ENCODE data around the gene PGK2.

The PGK2 gene

GRCh38 chr6:49790341-49790740, 3.3 kb upstream of the PGK2 start:
- Histone ChIP-seq H3K4me3 (ENCODE audit: extremely low read depth, insufficient read depth, low read length, poor library complexity, severe bottlenecking) (no peak overlapping the region), H3K36me3 (ENCODE audit: control insufficient read depth, insufficient read depth, low read length) (no peaks in the 10 kb centered on the region), H3K4me1 (ENCODE audit: control insufficient read depth, insufficient read depth, low read length, poor library complexity, severe bottlenecking) (no peaks in the 10 kb centered on the region), H3K27ac (ENCODE audit: low read depth, low read length, severe bottlenecking) (no peak overlapping the region), H3K9me3 (ENCODE audit: control insufficient read depth, low read length) (no peaks in the 10 kb centered on the region)
- 83 to 87% methylated on average over 1 to 2 of the region's 2 CpGs for WGBS, 2 experiments (ENCODE audit: insufficient coverage in 2 of 2)

GRCh38 chr6:49784272-49784671, 2.8 kb downstream of the PGK2 start:
- no peak overlapping the region for H3K27ac ChIP-seq (ENCODE audit: low read depth, low read length, severe bottlenecking)
- H3K4me1 ChIP-seq (ENCODE audit: control insufficient read depth, insufficient read depth, low read length, poor library complexity, severe bottlenecking) = no peaks in the 10 kb centered on the region
- H3K36me3 ChIP-seq (ENCODE audit: control insufficient read depth, insufficient read depth, low read length) = no peaks in the 10 kb centered on the region
- no peaks in the 10 kb centered on the region for H3K9me3 ChIP-seq (ENCODE audit: control insufficient read depth, low read length)
- H3K4me3 ChIP-seq (ENCODE audit: extremely low read depth, insufficient read depth, low read length, poor library complexity, severe bottlenecking) = no peak overlapping the region

- 83 to 100% methylated on average over 1 to 3 of the region's 7 CpGs for WGBS, 2 experiments (ENCODE audit: insufficient coverage in 2 of 2)
- no peak overlapping the region for H3K27ac ChIP-seq (ENCODE audit: low read depth, low read length, severe bottlenecking)
- no peak overlapping the region for H3K4me3 ChIP-seq (ENCODE audit: extremely low read depth, insufficient read depth, low read length, poor library complexity, severe bottlenecking)
- H3K4me1 ChIP-seq (ENCODE audit: control insufficient read depth, insufficient read depth, low read length, poor library complexity, severe bottlenecking) = no peaks in the 10 kb centered on the region
- H3K9me3 ChIP-seq (ENCODE audit: control insufficient read depth, low read length) = no peaks in the 10 kb centered on the region
- H3K36me3 ChIP-seq (ENCODE audit: control insufficient read depth, insufficient read depth, low read length) = no peaks in the 10 kb centered on the region
Observed at GRCh38 chr6:49782725-49783124, 4.4 kb downstream of the PGK2 start.

DNA sequence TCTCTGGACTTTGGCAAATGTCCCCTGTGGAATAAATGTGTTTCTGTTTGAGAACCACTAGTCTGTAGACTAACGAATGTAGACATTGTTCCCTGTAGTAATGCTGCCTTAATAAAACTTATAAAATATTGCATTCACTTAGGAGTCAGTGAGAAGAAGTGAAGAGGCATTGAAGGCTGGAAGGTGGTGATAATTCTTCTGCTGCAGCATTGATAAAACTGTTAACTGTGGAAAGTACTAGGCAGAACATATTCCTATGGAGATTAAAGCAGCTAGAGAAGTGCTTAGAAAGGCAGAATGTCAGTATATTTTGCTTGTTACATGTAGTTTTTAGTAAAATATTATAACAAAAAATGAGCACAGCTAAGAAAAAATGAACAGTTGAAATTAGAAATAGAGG, 4.8 kb downstream of the PGK2 start:
- H3K27ac ChIP-seq (ENCODE audit: low read depth, low read length, severe bottlenecking) = no peak overlapping the region
- no peaks in the 10 kb centered on the region for H3K36me3 ChIP-seq (ENCODE audit: control insufficient read depth, insufficient read depth, low read length)
- H3K4me1 ChIP-seq (ENCODE audit: control insufficient read depth, insufficient read depth, low read length, poor library complexity, severe bottlenecking) = no peaks in the 10 kb centered on the region
- no peak overlapping the region for H3K4me3 ChIP-seq (ENCODE audit: extremely low read depth, insufficient read depth, low read length, poor library complexity, severe bottlenecking)
- no CpG with 5 or more reads among the region's 1 CpG for WGBS, 2 experiments (ENCODE audit: insufficient coverage in 2 of 2)
- H3K9me3 ChIP-seq (ENCODE audit: control insufficient read depth, low read length) = no peaks in the 10 kb centered on the region

DNA sequence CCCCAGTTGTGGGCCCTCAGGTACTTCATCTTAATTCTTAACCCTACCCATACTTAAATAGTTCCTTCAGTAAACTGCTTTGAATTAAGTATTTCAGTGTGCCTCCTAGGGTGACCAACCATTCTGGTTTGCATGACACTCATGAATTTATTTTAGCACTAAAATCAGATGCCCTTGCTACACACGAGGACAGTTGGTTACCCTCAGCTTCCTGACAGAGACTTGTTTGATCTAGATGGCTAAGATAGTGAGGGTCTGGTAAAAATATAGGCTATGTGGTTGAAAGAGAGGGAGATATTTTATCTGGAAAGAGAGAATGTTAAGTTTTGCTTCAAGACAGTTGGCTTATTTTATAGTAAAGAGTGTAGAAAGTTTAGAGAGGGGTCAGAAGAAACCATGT, 10.6 kb downstream of the PGK2 start:
- WGBS, 2 experiments (ENCODE audit: insufficient coverage in 2 of 2) = 80 to 83% methylated on average over 1 of the region's 1 CpG
- no peaks in the 10 kb centered on the region for H3K36me3 ChIP-seq (ENCODE audit: control insufficient read depth, insufficient read depth, low read length)
- no peak overlapping the region for H3K27ac ChIP-seq (ENCODE audit: low read depth, low read length, severe bottlenecking)
- H3K4me3 ChIP-seq (ENCODE audit: extremely low read depth, insufficient read depth, low read length, poor library complexity, severe bottlenecking) = no peak overlapping the region
- H3K9me3 ChIP-seq (ENCODE audit: control insufficient read depth, low read length) = no peaks in the 10 kb centered on the region
- no peaks in the 10 kb centered on the region for H3K4me1 ChIP-seq (ENCODE audit: control insufficient read depth, insufficient read depth, low read length, poor library complexity, severe bottlenecking)

DNA sequence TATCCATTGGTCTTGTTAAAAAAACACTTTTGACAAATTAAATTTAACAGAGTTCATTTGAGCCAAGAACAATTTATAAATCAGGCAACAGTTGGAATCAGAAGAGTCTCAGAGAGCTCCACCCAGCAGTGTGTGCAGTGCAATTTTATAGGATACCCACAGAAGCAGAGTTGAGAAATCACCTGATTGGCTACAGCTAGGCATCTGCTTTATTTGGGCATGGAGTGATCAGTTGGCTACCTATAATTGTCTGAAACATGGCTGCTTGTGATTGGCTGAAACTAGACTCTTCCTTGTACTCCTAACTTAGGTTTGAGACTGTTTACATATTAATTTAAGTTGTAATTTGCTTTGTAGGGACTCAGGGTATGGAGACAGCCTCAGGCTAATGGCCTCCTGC, 12.0 kb downstream of the PGK2 start:
- H3K4me3 ChIP-seq (ENCODE audit: extremely low read depth, insufficient read depth, low read length, poor library complexity, severe bottlenecking) = no peak overlapping the region
- no peaks in the 10 kb centered on the region for H3K9me3 ChIP-seq (ENCODE audit: control insufficient read depth, low read length)
- H3K4me1 ChIP-seq (ENCODE audit: control insufficient read depth, insufficient read depth, low read length, poor library complexity, severe bottlenecking) = no peaks in the 10 kb centered on the region
- no peaks in the 10 kb centered on the region for H3K36me3 ChIP-seq (ENCODE audit: control insufficient read depth, insufficient read depth, low read length)
- no peak overlapping the region for H3K27ac ChIP-seq (ENCODE audit: low read depth, low read length, severe bottlenecking)

DNA sequence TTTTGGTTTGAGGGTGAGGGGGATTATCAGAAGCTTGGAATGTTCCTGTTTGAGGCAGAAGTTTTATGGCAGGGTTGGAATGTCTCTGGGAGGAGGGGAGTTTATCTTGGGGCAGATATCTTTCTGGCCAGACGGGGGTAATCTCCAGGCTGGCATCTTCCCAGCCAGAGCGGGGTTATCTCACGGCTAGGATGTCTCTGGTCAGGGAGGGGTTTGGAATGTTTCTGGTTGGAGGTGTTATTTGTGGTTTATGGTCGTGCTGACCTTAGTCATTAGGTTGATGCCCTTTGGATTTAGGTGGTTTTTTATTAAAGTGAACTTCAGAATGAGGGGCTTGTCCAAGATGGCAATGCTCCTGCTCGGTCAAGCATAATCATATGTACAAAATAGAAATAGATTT, 14.8 kb downstream of the PGK2 start:
- Histone ChIP-seq H3K4me3 (ENCODE audit: extremely low read depth, insufficient read depth, low read length, poor library complexity, severe bottlenecking) (no peak overlapping the region), H3K27ac (ENCODE audit: low read depth, low read length, severe bottlenecking) (peak overlapping the region; percentile 36), H3K4me1 (ENCODE audit: control insufficient read depth, insufficient read depth, low read length, poor library complexity, severe bottlenecking) (no peaks in the 10 kb centered on the region), H3K36me3 (ENCODE audit: control insufficient read depth, insufficient read depth, low read length) (no peaks in the 10 kb centered on the region), H3K9me3 (ENCODE audit: control insufficient read depth, low read length) (no peaks in the 10 kb centered on the region)
- 44% methylated on average over 4 of the region's 5 CpGs; no CpG with 5 or more reads in 1 of the 2 experiments for WGBS, 2 experiments (ENCODE audit: insufficient coverage in 2 of 2)

DNA sequence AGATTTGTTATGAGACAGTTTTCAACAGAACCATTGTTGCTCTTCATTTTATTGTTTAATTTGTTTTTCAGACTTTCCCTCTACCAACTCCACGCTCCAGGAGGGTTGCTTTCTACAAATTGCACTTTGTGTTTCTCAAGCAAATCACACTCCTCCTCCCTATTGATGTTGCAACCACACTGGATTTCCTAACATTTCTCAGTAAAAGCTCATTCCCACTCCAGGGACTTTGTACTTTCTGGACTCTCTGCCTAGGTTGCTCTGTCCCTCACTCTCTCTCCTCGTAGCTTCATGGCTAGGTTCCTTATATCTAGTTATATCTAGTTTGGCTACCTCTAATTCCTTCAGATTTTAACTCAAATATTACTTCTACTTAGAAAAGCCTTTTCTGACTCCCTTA, 20.3 kb downstream of the PGK2 start:
- H3K36me3 ChIP-seq (ENCODE audit: control insufficient read depth, insufficient read depth, low read length) = no peaks in the 10 kb centered on the region
- H3K9me3 ChIP-seq (ENCODE audit: control insufficient read depth, low read length) = no peaks in the 10 kb centered on the region
- H3K4me1 ChIP-seq (ENCODE audit: control insufficient read depth, insufficient read depth, low read length, poor library complexity, severe bottlenecking) = no peaks in the 10 kb centered on the region
- H3K27ac ChIP-seq (ENCODE audit: low read depth, low read length, severe bottlenecking) = no peak overlapping the region
- WGBS, 2 experiments (ENCODE audit: insufficient coverage in 2 of 2) = 77% methylated on average over 1 of the region's 2 CpGs; no CpG with 5 or more reads in 1 of the 2 experiments
- H3K4me3 ChIP-seq (ENCODE audit: extremely low read depth, insufficient read depth, low read length, poor library complexity, severe bottlenecking) = no peak overlapping the region

DNA sequence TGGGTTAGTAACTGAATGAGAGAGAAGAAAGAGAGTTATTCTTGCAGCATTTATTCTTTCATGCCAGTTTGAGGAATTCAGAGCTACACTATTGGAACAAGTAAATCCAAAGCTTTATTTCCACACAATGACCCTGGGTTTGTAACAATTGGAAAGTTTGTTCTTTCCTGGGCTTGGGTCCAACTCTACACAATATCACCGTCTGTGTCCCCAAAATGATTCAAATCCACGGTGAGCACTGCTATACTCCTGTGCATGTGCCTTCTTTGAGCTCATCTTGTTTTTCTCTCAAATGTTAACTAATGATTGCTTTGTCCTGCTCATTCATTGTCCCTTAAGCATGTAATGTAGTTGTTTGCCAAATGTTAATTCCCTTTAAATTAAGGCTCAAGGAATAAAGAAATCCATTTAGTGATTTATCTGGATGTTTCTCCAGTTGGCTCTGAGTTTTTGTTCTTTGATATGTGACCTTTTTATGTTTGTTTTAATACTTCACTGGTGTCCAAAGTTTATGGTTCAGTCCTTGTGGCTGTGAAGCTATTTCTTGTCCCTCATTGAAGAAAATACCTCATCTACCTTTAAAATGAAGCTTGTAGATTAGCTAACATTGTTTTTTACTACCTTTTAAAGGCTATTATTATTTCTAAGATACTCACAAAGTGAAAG, 22.4 kb downstream of the PGK2 start:
- H3K27ac ChIP-seq (ENCODE audit: low read depth, low read length, severe bottlenecking) = no peak overlapping the region
- H3K36me3 ChIP-seq (ENCODE audit: control insufficient read depth, insufficient read depth, low read length) = no peaks in the 10 kb centered on the region
- H3K4me3 ChIP-seq (ENCODE audit: extremely low read depth, insufficient read depth, low read length, poor library complexity, severe bottlenecking) = no peak overlapping the region
- WGBS, 2 experiments (ENCODE audit: insufficient coverage in 2 of 2) = 79 to 100% methylated on average over 1 to 2 of the region's 2 CpGs
- H3K4me1 ChIP-seq (ENCODE audit: control insufficient read depth, insufficient read depth, low read length, poor library complexity, severe bottlenecking) = no peaks in the 10 kb centered on the region
- H3K9me3 ChIP-seq (ENCODE audit: control insufficient read depth, low read length) = no peaks in the 10 kb centered on the region

- no peak within 1 kb of the TSS for H3K27ac ChIP-seq (ENCODE audit: low read depth, low read length, severe bottlenecking)
- no peak within 1 kb of the TSS for H3K4me3 ChIP-seq (ENCODE audit: extremely low read depth, insufficient read depth, low read length, poor library complexity, severe bottlenecking)
- no peaks in the 10 kb centered on the region for H3K36me3 ChIP-seq (ENCODE audit: control insufficient read depth, insufficient read depth, low read length)
- WGBS, 2 experiments (ENCODE audit: insufficient coverage in 2 of 2) = 100% methylated on average over 1 of the region's 1 CpG; no CpG with 5 or more reads in 1 of the 2 experiments
- no peaks in the 10 kb centered on the region for H3K4me1 ChIP-seq (ENCODE audit: control insufficient read depth, insufficient read depth, low read length, poor library complexity, severe bottlenecking)
- no peaks in the 10 kb centered on the region for H3K9me3 ChIP-seq (ENCODE audit: control insufficient read depth, low read length)
Observed at GRCh38 chr6:49744259-49744658, 42.8 kb downstream of the PGK2 start, which contains the start of gene CRISP3. TSS of gene CRISP3 (minus strand) at chr6:49744388. CDS start at chr6:49744367, 21 bp downstream.

DNA sequence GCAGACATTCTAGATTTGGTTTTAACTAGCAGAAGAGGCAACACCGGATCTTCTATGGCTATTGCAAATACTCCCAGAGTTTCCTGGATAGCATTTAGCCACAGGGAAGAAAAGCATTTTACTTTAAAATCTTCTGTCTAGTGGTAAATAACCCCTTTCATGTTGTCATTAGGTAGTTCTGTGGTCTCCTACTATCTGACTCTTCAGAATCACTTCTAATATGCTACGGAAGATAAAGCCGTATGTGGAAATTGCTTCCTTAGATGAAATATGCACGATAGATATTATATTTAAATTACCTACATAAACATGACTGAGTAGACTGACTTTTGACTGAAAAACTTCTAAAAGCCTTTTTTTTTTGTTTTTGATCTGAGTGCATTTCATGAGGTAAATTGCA, 43.7 kb downstream of the PGK2 start:
- WGBS, 2 experiments (ENCODE audit: insufficient coverage in 2 of 2) = no CpG with 5 or more reads among the region's 4 CpGs
- Histone ChIP-seq H3K27ac (ENCODE audit: low read depth, low read length, severe bottlenecking) (no peak overlapping the region), H3K4me3 (ENCODE audit: extremely low read depth, insufficient read depth, low read length, poor library complexity, severe bottlenecking) (no peak overlapping the region), H3K36me3 (ENCODE audit: control insufficient read depth, insufficient read depth, low read length) (no peaks in the 10 kb centered on the region), H3K9me3 (ENCODE audit: control insufficient read depth, low read length) (no peaks in the 10 kb centered on the region), H3K4me1 (ENCODE audit: control insufficient read depth, insufficient read depth, low read length, poor library complexity, severe bottlenecking) (no peaks in the 10 kb centered on the region)

Measured in mesodermal cell (in vitro differentiated cells).